Mammary epithelial cell (primary cell): ENCODE results near the gene CNOT6L.

Experiments used
- EZH2 ChIP-seq: IDR thresholded peaks from 2 replicates; pipeline ENCODE4 v1.6.1; 2012; ENCODE audit warnings: low read length, inconsistent platforms, borderline replicate concordance
- TF ChIP-seq, protein P1 (sequence below), 2 donors: IDR thresholded peaks in 1 of 2; conservative IDR thresholded peaks in 1 of 2; 2 replicates each; pipeline ENCODE4 v1.5.1; 2011 to 2012; ENCODE audit warnings: inconsistent platforms in 2 of 2, low read length in 2 of 2, mild to moderate bottlenecking in 2 of 2, control low read depth in 1 of 2, low read depth in 1 of 2; ENCODE audit not compliant: insufficient read depth in 1 of 2; ENCODE audit errors: extremely low read depth in 1 of 2

DNA sequence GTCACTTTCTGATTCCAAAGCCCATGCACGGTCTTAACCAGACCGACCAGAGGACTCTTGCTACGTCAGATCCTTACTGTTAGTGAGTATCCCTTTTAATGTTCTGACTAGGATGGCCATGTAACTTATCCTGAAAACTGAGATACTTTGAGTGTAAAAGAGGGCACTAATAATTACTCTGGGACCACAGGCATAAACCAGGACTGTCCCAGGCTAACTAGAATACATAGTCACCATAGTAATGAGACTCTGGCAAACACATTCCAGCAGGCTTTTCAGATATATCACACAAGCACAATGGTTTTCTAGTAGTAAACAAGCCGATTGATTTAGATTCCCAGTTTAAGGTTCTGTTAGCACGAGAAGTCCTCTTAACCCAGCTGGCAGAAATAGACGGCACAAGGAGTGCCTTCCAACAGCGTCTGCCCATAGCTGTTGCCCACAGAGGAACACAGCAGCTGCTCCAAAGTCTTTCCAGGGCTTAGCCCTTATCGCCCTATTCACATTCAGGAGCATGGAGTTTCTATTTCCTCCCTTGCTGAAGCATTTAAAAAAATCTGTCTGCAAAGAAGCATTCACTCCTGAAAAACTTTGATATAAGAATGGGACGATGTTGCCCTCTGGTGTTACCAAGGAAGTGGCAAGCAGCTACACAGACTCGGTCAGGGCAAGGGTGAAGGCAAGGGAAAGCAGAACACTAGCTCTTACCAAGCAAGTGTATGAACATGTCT lies 121.1 kb downstream of the CNOT6L start:
- TF ChIP-seq, protein P1, sequence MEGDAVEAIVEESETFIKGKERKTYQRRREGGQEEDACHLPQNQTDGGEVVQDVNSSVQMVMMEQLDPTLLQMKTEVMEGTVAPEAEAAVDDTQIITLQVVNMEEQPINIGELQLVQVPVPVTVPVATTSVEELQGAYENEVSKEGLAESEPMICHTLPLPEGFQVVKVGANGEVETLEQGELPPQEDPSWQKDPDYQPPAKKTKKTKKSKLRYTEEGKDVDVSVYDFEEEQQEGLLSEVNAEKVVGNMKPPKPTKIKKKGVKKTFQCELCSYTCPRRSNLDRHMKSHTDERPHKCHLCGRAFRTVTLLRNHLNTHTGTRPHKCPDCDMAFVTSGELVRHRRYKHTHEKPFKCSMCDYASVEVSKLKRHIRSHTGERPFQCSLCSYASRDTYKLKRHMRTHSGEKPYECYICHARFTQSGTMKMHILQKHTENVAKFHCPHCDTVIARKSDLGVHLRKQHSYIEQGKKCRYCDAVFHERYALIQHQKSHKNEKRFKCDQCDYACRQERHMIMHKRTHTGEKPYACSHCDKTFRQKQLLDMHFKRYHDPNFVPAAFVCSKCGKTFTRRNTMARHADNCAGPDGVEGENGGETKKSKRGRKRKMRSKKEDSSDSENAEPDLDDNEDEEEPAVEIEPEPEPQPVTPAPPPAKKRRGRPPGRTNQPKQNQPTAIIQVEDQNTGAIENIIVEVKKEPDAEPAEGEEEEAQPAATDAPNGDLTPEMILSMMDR (conservative IDR thresholded peaks at IDR 0.05 in 1 of 2, IDR thresholded peaks at IDR 0.05 in 1 of 2; ENCODE audit: extremely low read depth in 1 of 2, insufficient read depth in 1 of 2, low read depth in 1 of 2, low read length in 2 of 2) = peak; percentile 63 to 77
- no peak for TF ChIP-seq EZH2
